ENCODE measurements around the gene AKR7A3.

GRCh38 chr1:19319196-19319595 lies 30.6 kb upstream of the AKR7A3 start:
- no peak for TF ChIP-seq POLR2A (IDR thresholded peaks at IDR 0.05; ENCODE audit: low read depth, low read length)
- TF ChIP-seq POLR2AphosphoS5 (IDR thresholded peaks at IDR 0.05; ENCODE audit: low read length), result no peak
- TF ChIP-seq FOS (IDR thresholded peaks at IDR 0.05; ENCODE audit: borderline replicate concordance, extremely low read depth, insufficient read length), result no peak
- no peak for TF ChIP-seq CTCF (IDR thresholded peaks at IDR 0.05 in 2 of 3, conservative IDR thresholded peaks at IDR 0.05 in 1 of 3; ENCODE audit: control insufficient read depth in 2 of 3, extremely low read depth in 1 of 3, insufficient read depth in 1 of 3, low read depth in 3 of 3, low read length in 3 of 3)
- no peak for TF ChIP-seq REST (IDR thresholded peaks at IDR 0.05; ENCODE audit: low read depth, low read length)
- no peak for TF ChIP-seq GATAD2B (conservative IDR thresholded peaks at IDR 0.05; ENCODE audit: low read depth)
- TF ChIP-seq ATF2 (IDR thresholded peaks at IDR 0.05; ENCODE audit: low read length), result no peak
- no peak for TF ChIP-seq ZBTB33 (IDR thresholded peaks at IDR 0.05)
- TF ChIP-seq SIN3A (IDR thresholded peaks at IDR 0.05; ENCODE audit: low read depth, low read length), result no peak
- no peak for TF ChIP-seq NFIC (IDR thresholded peaks at IDR 0.05; ENCODE audit: low read depth, low read length)
- TF ChIP-seq MEF2B (IDR thresholded peaks at IDR 0.05; ENCODE audit: partially characterized antibody, poor library complexity, severe bottlenecking), result no peak
- TF ChIP-seq FOXK2 (IDR thresholded peaks at IDR 0.05), result no peak
- TF ChIP-seq IRF3 (IDR thresholded peaks at IDR 0.05), result no peak
- no peak for TF ChIP-seq SP1 (IDR thresholded peaks at IDR 0.05; ENCODE audit: low read depth, low read length)

Measured in GM12878 (cell line).